Aorta (tissue), 5 donors: ENCODE measurements around the gene SP110. TPM values are rescaled to one million over a fixed set of nuclear protein-coding genes. Genes with fewer than 3 reads are reported as not detected.
"Not testable (repeated sequence)": the region's sequence is repeated elsewhere in the genome, so short reads cannot be mapped to it uniquely, and the experiment has no call there.

ENCODE experiments used
- ATAC-seq: fragments of 200-7000 bp; cut with Tn5 transposase; one replicate; pipeline ENCODE4 v1.9.1; 2022; ENCODE audit warnings: moderate library complexity; ENCODE audit not compliant: low FRiP score
- DNase-seq, 2 donors: peaks; one replicate each; pipeline ENCODE4 v3.0.0-alpha.2; 2020
- H3K27ac ChIP-seq, 2 donors: one replicate each; pipeline ENCODE4 v1.5.1; 2013; ENCODE audit warnings: low read length in 2 of 2, mild to moderate bottlenecking in 2 of 2, moderate library complexity in 2 of 2, control low read depth in 1 of 2, inconsistent platforms in 1 of 2, low read depth in 1 of 2
- H3K27me3 ChIP-seq, 2 donors: one replicate each; pipeline ENCODE4 v1.6.1; 2013; ENCODE audit warnings: control low read depth in 1 of 2, low read length in 1 of 2, mild to moderate bottlenecking in 1 of 2, moderate library complexity in 1 of 2; ENCODE audit not compliant: insufficient read depth in 2 of 2, control insufficient read depth in 1 of 2
- H3K36me3 ChIP-seq, 2 donors: one replicate each; pipeline ENCODE4 v1.6.1; 2013; ENCODE audit warnings: control low read depth in 1 of 2, low read length in 1 of 2, mild to moderate bottlenecking in 1 of 2; ENCODE audit not compliant: insufficient read depth in 2 of 2, control insufficient read depth in 1 of 2
- H3K4me1 ChIP-seq, 2 donors: one replicate each; pipeline ENCODE4 v1.6.1; 2013; ENCODE audit warnings: low read length in 2 of 2, control low read depth in 1 of 2, mild to moderate bottlenecking in 1 of 2, moderate library complexity in 1 of 2; ENCODE audit not compliant: insufficient read depth in 2 of 2, control insufficient read depth in 1 of 2
- H3K4me3 ChIP-seq, 2 donors: one replicate each; pipeline ENCODE4 v1.5.1; 2013; ENCODE audit warnings: low read length in 2 of 2, control low read depth in 1 of 2, mild to moderate bottlenecking in 1 of 2
- H3K9me3 ChIP-seq: one replicate; pipeline ENCODE4 v1.6.1; 2013; ENCODE audit warnings: mild to moderate bottlenecking, low read length; ENCODE audit not compliant: control insufficient read depth
- WGBS, 2 donors: extraction: QIAGEN DNeasy Blood & Tissue Kit; methylation state at CpG; one replicate each; pipeline ENCODE4 v1.1.7; 2013; 5-methylcytosine and 5-hydroxymethylcytosine counted together
- intact Hi-C, 2 donors: fragments of 100-400 bp; cut with DNase I; formaldehyde crosslinking; loops; one replicate each; pipeline versions ENCODE4 v1.14.2 to v1.15.0; 2022
- long read RNA-seq, 2 donors: library from polyadenylated mRNA; unstranded; transcript quantifications; one replicate each; pipeline ENCODE4 v2.0.0, GENCODE V29; 2020 to 2021
- polyA plus RNA-seq, 2 donors: library from polyadenylated mRNA; stranded (reverse); fragments of 200-250 nt; gene quantifications; one replicate each; pipeline ENCODE4 v1.2.3, GENCODE V29; 2013
- total RNA-seq, 2 donors: library from RNA; stranded (reverse); fragmentation: NEBNext Ultra II Directional; extraction: Animal tissue kit (Norgen Biotek cat#: 25700); gene quantifications; one replicate each; pipeline ENCODE4 v1.2.1, GENCODE V29; 2021
- donor health status: healthy with polysubstance abuse.
- donor health status: Bipolar disorder and iron deficiency.
- donor health status: DM: no; HTN: no; CAD: no.
- donor health status: DM: no; HTN: no; CAD: no.
- donor health status: DM: yes; HTN: yes; CAD: no.

SP110 gene
- total RNA-seq (10 to 100 TPM; 22.4 to 46.1 TPM), polyA plus RNA-seq (10 to 100 TPM; 10.5 to 19.0 TPM)
- long read RNA-seq, donor 1, partial matches to known transcripts = 17 of 31 reads
- long read RNA-seq, donor 1, other reads (novel, unspliced or antisense) = 9 of 31 reads
- long read RNA-seq, donor 2, transcript SP110-202 (15 exons, 2,080 nt) = major isoform, 6 of 19 reads
- long read RNA-seq, donor 2, partial matches to known transcripts = 7 of 19 reads
- long read RNA-seq, donor 2, other reads (novel, unspliced or antisense) = 6 of 19 reads

DNA sequence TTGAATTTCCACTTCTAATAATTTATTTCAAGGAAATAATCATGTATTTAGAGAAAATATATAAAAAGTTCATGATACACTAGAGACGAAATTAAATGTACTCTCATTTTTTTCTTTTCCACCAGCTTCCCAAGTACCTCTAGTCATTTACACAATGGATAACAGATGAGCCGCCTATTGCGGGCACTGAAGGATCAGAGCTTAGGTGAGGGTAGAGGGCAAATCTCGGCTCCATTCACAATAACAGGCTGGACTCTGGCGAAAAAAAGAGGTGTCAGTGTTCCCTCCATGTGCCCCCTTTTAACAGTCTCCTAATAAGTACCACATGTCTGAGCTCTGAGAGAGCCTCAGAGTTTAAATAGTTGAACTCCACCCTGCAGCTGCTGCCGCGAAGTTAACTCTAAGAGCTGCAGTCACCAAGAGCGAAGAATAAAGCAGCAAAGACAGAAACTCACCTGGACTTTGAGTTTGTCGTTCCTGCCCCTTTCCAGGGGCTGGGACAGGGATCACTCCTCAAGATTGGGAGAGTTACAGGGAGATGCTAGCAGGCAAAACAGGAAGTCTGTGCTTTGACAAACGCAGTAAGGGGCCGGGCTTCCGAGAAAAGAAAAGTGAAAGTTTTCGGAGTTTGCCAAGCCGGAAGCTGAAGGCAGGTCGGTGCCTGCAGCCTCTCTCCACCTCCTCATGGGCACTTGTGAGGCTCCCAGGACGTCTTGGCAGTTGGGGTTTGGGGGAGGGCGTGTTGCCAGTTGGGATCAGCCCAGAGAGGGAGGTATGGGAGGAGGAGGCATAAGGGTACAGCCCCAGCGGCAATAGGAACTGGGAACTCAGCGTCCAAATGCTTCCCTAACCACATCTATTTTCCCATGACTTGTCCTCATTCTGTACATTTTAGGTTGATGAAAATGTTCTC lies at the start of gene SP110:
Gene SP110 (minus strand): TSS at position 566 of the 913 bp plus-strand sequence. CDS start 3,057 bp downstream, outside the sequence.
- ATAC-seq = peak; percentile 93
- Histone ChIP-seq H3K9me3 (no peaks in the 10 kb centered on the region), H3K36me3 (peaks cover 0 to 1% of the 10 kb centered on the region in 2 donors), H3K4me3 (peak within 1 kb of the TSS; percentile 77 to 97), H3K27ac (peak within 1 kb of the TSS; percentile 29 to 76), H3K27me3 (no peaks in the 10 kb centered on the region), H3K4me1 (peaks cover 0 to 1% of the 10 kb centered on the region in 2 donors)
- WGBS, 2 donors = 1% methylated on average over 19 of the region's 19 CpGs
- DNase-seq = peak; percentile 88 to 91
- intact Hi-C loops = loop anchor here in 1 of 2 donors (10.0 kb wide), 1 partner anchor 365 kb away; no protein-coding TSS in a partner anchor

GRCh38 chr2:230268606-230269243 lies 48.9 kb upstream of the SP110 start:
- no peaks in the 10 kb centered on the region for H3K27me3 ChIP-seq
- H3K9me3 ChIP-seq = no peaks in the 10 kb centered on the region
- ATAC-seq (no peak), DNase-seq (no peak)
- 52 to 62% methylated on average over 3 of the region's 3 CpGs for WGBS, 2 donors
- H3K36me3 ChIP-seq = no peaks in the 10 kb centered on the region
- no peak overlapping the region for H3K27ac ChIP-seq
- H3K4me3 ChIP-seq = no peak overlapping the region
- H3K4me1 ChIP-seq = no peaks in the 10 kb centered on the region
- intact Hi-C loops = no loop called here

DNA sequence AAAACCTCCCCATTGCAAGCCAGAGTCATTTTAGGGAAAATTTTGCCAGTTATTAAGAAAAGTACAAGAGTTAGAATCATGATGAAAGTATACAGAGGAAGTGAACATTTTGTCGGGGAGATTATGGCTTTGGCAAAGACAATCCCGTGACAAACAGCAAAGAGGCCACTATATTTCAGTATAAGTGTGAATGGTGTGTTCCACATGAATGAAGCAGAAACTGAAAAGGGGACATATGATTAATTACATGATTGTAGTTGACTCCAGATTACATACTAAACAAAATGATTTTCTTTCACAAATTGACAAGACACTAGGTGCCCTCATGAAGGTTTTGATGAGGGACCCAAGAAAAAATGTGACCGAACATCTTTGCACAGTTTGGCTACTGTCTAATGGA lies 47.8 kb upstream of the SP110 start:
- Histone ChIP-seq H3K27ac (no peak overlapping the region), H3K4me1 (no peaks in the 10 kb centered on the region), H3K36me3 (no peaks in the 10 kb centered on the region), H3K4me3 (no peak overlapping the region), H3K27me3 (no peaks in the 10 kb centered on the region), H3K9me3 (no peaks in the 10 kb centered on the region)
- ATAC-seq = no peak
- DNase-seq = no peak
- 63 to 66% methylated on average over 3 of the region's 3 CpGs for WGBS, 2 donors
- intact Hi-C loops = no loop called here

GRCh38 chr2:230267059-230267458 lies 47.3 kb upstream of the SP110 start:
- DNase-seq (no peak), ATAC-seq (no peak)
- no peak overlapping the region for H3K4me3 ChIP-seq
- intact Hi-C loops = no loop called here
- 70 to 72% methylated on average over 1 of the region's 1 CpG for WGBS, 2 donors
- H3K9me3 ChIP-seq = no peaks in the 10 kb centered on the region
- H3K4me1 ChIP-seq = no peaks in the 10 kb centered on the region
- no peaks in the 10 kb centered on the region for H3K27me3 ChIP-seq
- H3K27ac ChIP-seq = no peak overlapping the region
- no peaks in the 10 kb centered on the region for H3K36me3 ChIP-seq

- WGBS, 2 donors = 61 to 66% methylated on average over 4 of the region's 4 CpGs
- Histone ChIP-seq H3K36me3 (no peaks in the 10 kb centered on the region), H3K27ac (no peak overlapping the region), H3K9me3 (no peaks in the 10 kb centered on the region), H3K27me3 (no peaks in the 10 kb centered on the region), H3K4me3 (no peak overlapping the region), H3K4me1 (no peaks in the 10 kb centered on the region)
- DNase-seq (no peak), ATAC-seq (no peak)
- intact Hi-C loops = no loop called here
Observed at GRCh38 chr2:230266638-230267037, 46.9 kb upstream of the SP110 start.

DNA sequence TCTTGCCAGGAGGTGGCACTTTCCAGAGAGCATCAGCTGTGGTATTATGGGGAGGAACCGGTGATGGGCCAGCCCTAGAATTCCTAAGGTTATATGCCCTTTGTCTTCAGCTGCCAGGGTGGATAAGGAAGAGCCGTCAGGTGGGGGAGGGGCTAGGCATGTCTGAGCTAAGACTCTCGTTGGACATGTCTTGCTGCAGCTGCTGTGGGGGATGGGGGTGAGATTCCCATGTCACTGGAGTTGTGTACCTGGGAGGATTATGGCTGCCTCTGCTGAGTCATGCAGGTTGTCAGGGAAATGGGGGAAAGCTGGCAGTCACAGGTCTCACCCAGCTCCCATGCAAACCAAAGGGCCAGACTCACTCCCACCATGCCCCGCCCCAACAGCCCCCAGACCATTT lies 45.2 kb upstream of the SP110 start:
- DNase-seq, intact Hi-C loops, H3K36me3 ChIP-seq, ATAC-seq, H3K4me3 ChIP-seq, H3K9me3 ChIP-seq, H3K4me1 ChIP-seq, H3K27ac ChIP-seq, H3K27me3 ChIP-seq: not testable (repeated sequence)
- 70 to 75% methylated on average over 4 of the region's 4 CpGs for WGBS, 2 donors

- no peaks in the 10 kb centered on the region for H3K27me3 ChIP-seq
- no peak overlapping the region for H3K27ac ChIP-seq
- DNase-seq = no peak
- intact Hi-C loops = no loop called here
- H3K4me1 ChIP-seq = no peaks in the 10 kb centered on the region
- ATAC-seq = no peak
- 89 to 90% methylated on average over 5 of the region's 5 CpGs for WGBS, 2 donors
- H3K9me3 ChIP-seq = no peaks in the 10 kb centered on the region
- H3K36me3 ChIP-seq = no peaks in the 10 kb centered on the region
- no peak overlapping the region for H3K4me3 ChIP-seq
Observed at GRCh38 chr2:230262246-230262645, 42.5 kb upstream of the SP110 start.

GRCh38 chr2:230258483-230258882 lies 38.7 kb upstream of the SP110 start:
- Histone ChIP-seq H3K27me3 (no peaks in the 10 kb centered on the region), H3K9me3 (no peaks in the 10 kb centered on the region), H3K27ac (no peak overlapping the region), H3K4me1 (no peaks in the 10 kb centered on the region), H3K36me3 (no peaks in the 10 kb centered on the region), H3K4me3 (no peak overlapping the region)
- intact Hi-C loops = no loop called here
- ATAC-seq = no peak
- DNase-seq = no peak
- WGBS, 2 donors = 51 to 53% methylated on average over 4 of the region's 4 CpGs
